IPS DF 6.9 (cell line): ENCODE results near the gene PRAME.
"Not testable (repeated sequence)": the region's sequence is repeated elsewhere in the genome, so short reads cannot be mapped to it uniquely, and the experiment has no call there.

Experiments
- DNase-seq: peaks from one replicate; pipeline ENCODE4 v3.0.0-alpha.2; 2013; ENCODE audit warnings: low read depth, low spot score
- H3K27ac ChIP-seq: one replicate; pipeline ENCODE4 v1.5.1; 2013; ENCODE audit warnings: low read length, control low read depth
- H3K27me3 ChIP-seq: 2 replicates; pipeline ENCODE4 v1.6.1; 2013; ENCODE audit warnings: mild to moderate bottlenecking, low read length; ENCODE audit not compliant: control insufficient read depth, insufficient read depth
- H3K36me3 ChIP-seq: 2 replicates; pipeline ENCODE4 v1.6.1; 2013; ENCODE audit warnings: low read length; ENCODE audit not compliant: control insufficient read depth, insufficient read depth
- H3K4me1 ChIP-seq: 2 replicates; pipeline ENCODE4 v1.6.1; 2013; ENCODE audit warnings: low read length; ENCODE audit not compliant: control insufficient read depth, insufficient read depth
- H3K4me3 ChIP-seq: 2 replicates; pipeline ENCODE4 v1.5.1; 2013; ENCODE audit warnings: mild to moderate bottlenecking, low read length
- H3K9me3 ChIP-seq: 2 replicates; pipeline ENCODE4 v1.6.1; 2013; ENCODE audit warnings: low read length, inconsistent platforms; ENCODE audit not compliant: control insufficient read depth, insufficient read depth
- WGBS: extraction: QIAGEN DNeasy Blood & Tissue Kit; methylation state at CpG from one replicate; pipeline ENCODE4 v1.1.7; 2013; ENCODE audit warnings: mixed read lengths, missing lambda C conversion rate; ENCODE audit not compliant: insufficient read length, insufficient coverage; 5-methylcytosine and 5-hydroxymethylcytosine counted together

PRAME gene, protein sequence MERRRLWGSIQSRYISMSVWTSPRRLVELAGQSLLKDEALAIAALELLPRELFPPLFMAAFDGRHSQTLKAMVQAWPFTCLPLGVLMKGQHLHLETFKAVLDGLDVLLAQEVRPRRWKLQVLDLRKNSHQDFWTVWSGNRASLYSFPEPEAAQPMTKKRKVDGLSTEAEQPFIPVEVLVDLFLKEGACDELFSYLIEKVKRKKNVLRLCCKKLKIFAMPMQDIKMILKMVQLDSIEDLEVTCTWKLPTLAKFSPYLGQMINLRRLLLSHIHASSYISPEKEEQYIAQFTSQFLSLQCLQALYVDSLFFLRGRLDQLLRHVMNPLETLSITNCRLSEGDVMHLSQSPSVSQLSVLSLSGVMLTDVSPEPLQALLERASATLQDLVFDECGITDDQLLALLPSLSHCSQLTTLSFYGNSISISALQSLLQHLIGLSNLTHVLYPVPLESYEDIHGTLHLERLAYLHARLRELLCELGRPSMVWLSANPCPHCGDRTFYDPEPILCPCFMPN

DNA sequence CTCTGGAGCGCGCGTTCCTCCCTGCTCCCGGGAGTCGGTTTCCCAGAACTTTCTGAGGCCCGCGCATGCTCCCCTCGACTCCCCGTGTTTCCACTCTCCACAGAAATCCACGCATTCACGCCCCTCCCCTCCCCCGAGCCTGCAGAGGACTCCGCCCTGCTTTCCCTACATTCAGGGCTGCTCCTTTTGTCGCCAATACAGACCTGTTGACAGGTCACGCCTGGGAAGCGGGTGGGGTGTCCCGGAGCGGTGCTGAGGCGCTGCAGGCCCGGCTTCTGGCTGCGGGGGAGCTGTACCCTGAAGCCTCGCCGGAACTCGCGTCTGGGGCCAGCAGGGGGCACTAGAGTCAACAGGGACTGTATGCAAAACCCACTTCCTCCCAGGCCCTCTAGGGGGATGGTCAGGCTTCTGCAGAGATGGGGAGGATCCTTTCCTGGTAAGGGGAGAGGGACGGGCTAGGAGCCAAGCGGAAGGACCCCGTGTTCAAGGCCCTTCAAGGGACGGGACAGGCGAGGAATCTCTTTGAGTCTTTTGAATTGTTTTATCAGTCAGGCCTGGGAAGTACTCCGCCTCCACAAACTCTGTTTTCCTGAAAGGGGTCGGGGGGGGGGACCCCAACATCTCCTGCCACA, at the start of gene PRAME:
Gene PRAME, minus strand, starts transcription at position 294 of the 632 bp plus-strand sequence. CDS start 2,433 bp downstream, outside the sequence.
- Histone ChIP-seq H3K36me3 (no peaks in the 10 kb centered on the region), H3K27ac (no peak within 1 kb of the TSS), H3K27me3 (no peaks in the 10 kb centered on the region), H3K4me3 (no peak within 1 kb of the TSS), H3K9me3 (no peaks in the 10 kb centered on the region), H3K4me1 (no peaks in the 10 kb centered on the region)
- no CpG with 5 or more reads among the region's 32 CpGs for WGBS
- peak; percentile 39 for DNase-seq

GRCh38 chr22:22608022-22608421, 49.0 kb upstream of the PRAME start:
- no CpG with 5 or more reads among the region's 3 CpGs for WGBS
- DNase-seq, H3K27ac ChIP-seq, H3K9me3 ChIP-seq, H3K36me3 ChIP-seq, H3K4me1 ChIP-seq, H3K4me3 ChIP-seq, H3K27me3 ChIP-seq: not testable (repeated sequence)

- Histone ChIP-seq H3K27ac (no peak overlapping the region), H3K4me1 (peaks cover 3% of the 10 kb centered on the region; the same call in 1 of the 2 replicates), H3K27me3 (peaks cover 2% of the 10 kb centered on the region; the same call in 1 of the 2 replicates), H3K4me3 (no peak overlapping the region), H3K9me3 (peaks cover 3% of the 10 kb centered on the region), H3K36me3 (peaks cover 2% of the 10 kb centered on the region; the same call in 1 of the 2 replicates)
- no peak for DNase-seq
- no CpG with 5 or more reads among the region's 3 CpGs for WGBS
Measured at GRCh38 chr22:22605074-22605404, 46.0 kb upstream of the PRAME start.

DNA sequence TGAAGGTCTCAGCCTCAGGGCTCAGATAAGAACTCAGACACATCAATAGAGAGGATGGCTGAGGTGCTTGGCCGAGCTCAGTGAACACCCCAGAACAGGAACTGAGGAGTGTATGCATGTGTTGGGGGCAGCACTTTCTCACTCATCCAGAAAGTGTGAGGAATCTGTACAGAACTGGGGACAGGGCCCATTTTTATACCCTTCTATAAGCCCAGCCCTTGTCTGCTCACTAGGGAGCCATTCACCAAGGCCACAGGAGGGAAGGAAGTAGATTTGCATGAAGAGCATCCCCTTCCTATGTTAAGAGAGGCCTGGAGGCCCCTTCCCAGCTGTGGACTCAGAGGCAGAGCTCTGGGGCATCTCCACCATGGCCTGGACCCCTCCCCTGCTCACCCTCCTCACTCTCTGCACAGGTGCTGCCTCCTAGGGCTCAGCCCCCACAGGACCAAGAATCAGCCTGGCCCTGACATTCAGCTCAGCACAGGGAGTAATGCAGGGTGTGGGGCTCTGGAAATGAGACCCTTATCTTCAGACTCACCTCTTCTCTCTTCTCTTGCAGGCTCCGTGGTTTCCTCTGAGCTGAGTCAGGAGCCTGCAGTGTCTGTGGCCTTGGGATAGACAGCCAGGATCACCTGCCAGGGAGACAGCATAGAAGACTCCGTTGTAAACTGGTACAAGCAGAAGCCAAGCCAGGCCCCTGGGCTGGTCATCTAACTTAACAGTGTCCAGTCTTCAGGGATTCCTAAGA, 45.4 kb upstream of the PRAME start:
- H3K27me3 ChIP-seq: peaks cover 2% of the 10 kb centered on the region; the same call in 1 of the 2 replicates
- no CpG with 5 or more reads among the region's 3 CpGs for WGBS

DNA sequence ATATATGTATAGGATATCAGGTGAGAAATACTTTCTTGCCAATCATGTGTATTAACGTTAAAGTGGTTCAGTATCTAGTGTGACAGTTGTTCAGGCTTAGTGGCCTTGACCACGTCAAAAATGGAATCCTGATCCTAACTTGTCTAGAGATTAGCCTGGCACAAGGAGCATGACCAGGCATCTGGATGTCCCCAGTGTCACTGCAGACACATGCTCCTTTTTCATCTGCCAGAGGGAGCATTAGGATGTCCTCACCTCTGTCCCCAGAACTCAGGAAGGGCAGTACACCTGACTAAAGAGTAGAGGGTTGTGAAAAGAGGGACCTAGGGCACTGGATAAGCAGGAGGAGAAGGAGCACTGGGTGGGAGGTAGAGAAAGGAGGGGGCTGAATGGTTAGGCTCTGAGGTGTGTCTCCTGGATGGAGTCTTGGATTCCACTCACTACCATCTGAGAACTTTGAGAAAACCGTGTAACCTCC, 44.4 kb upstream of the PRAME start:
- H3K4me1 ChIP-seq: peaks cover 3% of the 10 kb centered on the region; the same call in 1 of the 2 replicates
- DNase-seq: no peak
- peaks cover 3% of the 10 kb centered on the region for H3K9me3 ChIP-seq
- H3K4me3 ChIP-seq: no peak overlapping the region
- no CpG with 5 or more reads among the region's 3 CpGs for WGBS
- H3K27me3 ChIP-seq: peaks cover 2% of the 10 kb centered on the region; the same call in 1 of the 2 replicates
- H3K27ac ChIP-seq: no peak overlapping the region
- peaks cover 2% of the 10 kb centered on the region; the same call in 1 of the 2 replicates for H3K36me3 ChIP-seq

More for the DNA sequence above, 45.4 kb upstream of the PRAME start:
- H3K36me3 ChIP-seq: peaks cover 2% of the 10 kb centered on the region; the same call in 1 of the 2 replicates
- H3K4me1 ChIP-seq: peaks cover 3% of the 10 kb centered on the region; the same call in 1 of the 2 replicates
- no peak for DNase-seq
- no peak overlapping the region for H3K4me3 ChIP-seq
- H3K9me3 ChIP-seq: peaks cover 3% of the 10 kb centered on the region
- no peak overlapping the region for H3K27ac ChIP-seq

DNA sequence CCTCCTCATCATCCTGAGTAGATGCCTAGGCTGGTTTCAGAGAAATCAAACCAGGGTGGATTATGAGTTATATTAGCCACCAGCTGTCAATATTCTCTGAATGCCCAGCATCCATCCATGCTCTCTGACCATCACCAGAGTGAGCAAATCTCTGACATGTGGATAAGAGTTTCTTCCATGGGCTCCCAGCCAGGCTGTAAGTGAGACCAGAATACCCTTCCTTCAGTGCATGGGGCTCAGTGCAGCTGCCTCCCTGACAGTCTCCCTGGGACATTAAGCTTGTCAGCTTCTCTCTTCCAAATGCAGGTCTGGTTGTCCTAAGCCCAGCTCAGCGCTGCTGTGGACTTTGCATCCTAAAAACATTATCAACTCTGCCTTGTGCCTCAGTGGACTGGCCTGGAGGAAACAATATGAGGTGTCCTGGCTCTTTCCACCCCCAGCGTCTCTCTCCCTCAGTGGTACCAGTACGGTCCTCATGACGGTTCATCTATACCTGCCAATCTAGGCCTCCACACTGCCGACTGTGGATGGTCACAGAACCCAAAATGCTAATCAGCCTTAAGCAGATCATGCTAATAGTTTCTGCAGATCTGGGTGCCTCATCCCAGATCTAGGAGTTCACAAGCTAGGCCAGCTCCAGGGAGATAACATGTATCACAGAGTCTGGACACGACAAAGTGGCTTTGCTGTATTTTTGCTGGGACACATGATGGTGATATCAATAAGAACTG, 41.6 kb upstream of the PRAME start:
- no CpG with 5 or more reads among the region's 6 CpGs for WGBS
- H3K27ac ChIP-seq: no peak overlapping the region
- H3K36me3 ChIP-seq: peaks cover 2% of the 10 kb centered on the region; the same call in 1 of the 2 replicates
- peaks cover 3% of the 10 kb centered on the region for H3K9me3 ChIP-seq
- H3K4me3 ChIP-seq: no peak overlapping the region
- H3K4me1 ChIP-seq: peaks cover 3% of the 10 kb centered on the region; the same call in 1 of the 2 replicates
- DNase-seq: no peak
- H3K27me3 ChIP-seq: peaks cover 2% of the 10 kb centered on the region; the same call in 1 of the 2 replicates

GRCh38 chr22:22599248-22599647, 40.2 kb upstream of the PRAME start:
- peaks cover 3% of the 10 kb centered on the region for H3K9me3 ChIP-seq
- no peak overlapping the region for H3K27ac ChIP-seq
- no peak overlapping the region for H3K4me3 ChIP-seq
- peaks cover 2% of the 10 kb centered on the region; the same call in 1 of the 2 replicates for H3K27me3 ChIP-seq
- H3K4me1 ChIP-seq: peaks cover 1% of the 10 kb centered on the region; the same call in 1 of the 2 replicates
- no peak for DNase-seq
- H3K36me3 ChIP-seq: peaks cover 2% of the 10 kb centered on the region; the same call in 1 of the 2 replicates
- WGBS: no CpG with 5 or more reads among the region's 3 CpGs

DNA sequence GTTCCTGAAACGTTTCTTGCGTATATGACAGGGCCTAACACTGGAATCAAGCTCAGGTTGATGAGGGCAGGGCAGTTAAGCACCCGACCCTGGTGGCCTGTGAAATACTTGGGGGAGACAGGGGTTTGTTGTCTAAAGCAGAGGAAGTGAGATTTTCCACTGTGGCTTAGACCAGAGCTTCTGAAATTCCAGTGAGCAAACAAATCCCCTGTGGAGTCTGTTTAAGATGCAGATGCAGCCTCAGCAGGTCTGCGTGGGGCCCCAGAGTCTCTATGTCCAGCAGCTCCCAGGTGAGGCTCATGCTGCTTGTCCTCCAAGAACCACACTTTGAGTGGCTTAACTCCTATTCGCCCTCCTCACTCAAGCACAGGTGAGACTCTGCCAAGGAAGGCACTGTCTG, 39.1 kb upstream of the PRAME start:
- Histone ChIP-seq H3K9me3 (no peaks in the 10 kb centered on the region; the same call in none of the 2 replicates), H3K27ac (no peak overlapping the region), H3K4me1 (no peaks in the 10 kb centered on the region), H3K27me3 (no peaks in the 10 kb centered on the region; the same call in 1 of the 2 replicates), H3K36me3 (no peaks in the 10 kb centered on the region), H3K4me3 (no peak overlapping the region)
- DNase-seq: no peak
- no CpG with 5 or more reads among the region's 5 CpGs for WGBS

DNA sequence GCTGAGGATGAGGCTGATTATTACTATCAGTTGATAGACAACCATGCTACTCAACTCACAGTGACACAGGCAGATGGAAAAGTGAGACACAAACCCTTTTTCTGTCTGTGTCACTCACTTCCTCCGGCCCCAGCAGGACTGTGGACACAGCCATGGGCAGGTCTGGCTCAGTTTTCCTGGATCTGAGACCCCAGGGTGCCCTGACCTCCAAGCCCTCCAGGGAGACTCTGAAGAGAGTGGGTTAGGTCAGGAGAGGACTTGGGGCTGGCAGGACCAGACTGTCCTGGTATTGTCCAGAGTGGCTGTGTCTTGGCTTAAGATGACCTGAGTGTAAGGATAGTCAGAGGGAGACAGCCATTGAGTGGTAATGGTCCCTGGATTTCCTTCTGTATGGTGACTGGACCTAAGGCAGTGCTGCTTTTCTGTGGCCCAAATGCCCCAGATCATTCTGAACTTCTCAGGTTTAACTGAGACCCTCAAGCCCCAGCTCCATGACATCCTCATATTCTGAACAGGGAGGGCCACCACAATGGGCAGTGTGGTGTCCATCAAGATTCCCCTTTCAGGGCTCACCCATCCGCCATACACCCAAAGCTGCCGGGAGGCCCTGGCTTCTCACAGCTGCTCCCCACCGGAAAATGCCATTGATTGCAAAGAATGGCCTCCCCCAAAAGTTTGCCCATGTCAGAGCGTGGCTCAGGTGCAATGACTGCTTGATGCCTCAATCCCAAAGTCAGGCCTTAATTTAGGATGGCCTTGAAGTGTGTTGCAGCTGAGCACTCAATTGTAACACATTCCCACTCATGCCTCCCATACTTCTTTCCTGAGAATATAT, 36.2 kb upstream of the PRAME start:
- Histone ChIP-seq H3K27me3 (peaks cover 3% of the 10 kb centered on the region), H3K4me1 (no peaks in the 10 kb centered on the region), H3K36me3 (no peaks in the 10 kb centered on the region), H3K4me3 (no peak overlapping the region), H3K27ac (no peak overlapping the region), H3K9me3 (peaks cover 2% of the 10 kb centered on the region; the same call in 1 of the 2 replicates)
- WGBS: no CpG with 5 or more reads among the region's 5 CpGs
- DNase-seq: no peak
